ENCODE results near the gene ASIC2. TPM values are rescaled to one million over a fixed set of nuclear protein-coding genes. Genes with fewer than 3 reads are reported as not detected.

Gene ASIC2
- total RNA-seq, 2 experiments from 2014 or later: not detected

DNA sequence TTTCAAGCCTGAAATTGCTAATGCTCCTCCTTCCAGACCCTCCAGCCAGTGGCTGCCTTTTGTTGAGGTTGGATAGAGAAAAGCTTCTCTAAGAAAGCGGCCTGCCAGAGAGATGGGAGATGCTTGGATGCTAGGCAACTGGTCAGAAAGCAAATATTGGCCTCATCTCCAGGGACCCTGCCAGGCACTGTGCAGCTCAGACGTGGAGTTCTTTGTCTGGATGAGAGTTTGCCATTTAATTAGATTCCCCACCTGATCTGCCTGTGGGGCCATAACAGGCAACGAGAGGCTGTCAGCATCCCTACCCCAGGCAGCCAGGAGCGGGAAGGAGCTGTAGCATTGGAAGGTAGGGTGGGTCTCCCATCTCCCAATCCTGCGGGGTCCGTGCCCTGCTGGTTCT, 52.7 kb downstream of the ASIC2 start:
- Mint-ChIP-seq H3K27me3 (peaks cover 6% of the 10 kb centered on the region), H3K27ac (no peak overlapping the region), H3K36me3 (ENCODE audit: low read depth) (no peaks in the 10 kb centered on the region), H3K9me3 (no peaks in the 10 kb centered on the region), H3K4me1 (ENCODE audit: low read depth) (no peaks in the 10 kb centered on the region), H3K4me3 (no peak overlapping the region)
- ChIA-PET CTCF (no interaction called here), POLR2A (no interaction called here)
- intact Hi-C loops (cut with micrococcal nuclease): no loop called here
- ATAC-seq (no peak), DNase-seq (no peak)
- TF ChIP-seq, protein P1, sequence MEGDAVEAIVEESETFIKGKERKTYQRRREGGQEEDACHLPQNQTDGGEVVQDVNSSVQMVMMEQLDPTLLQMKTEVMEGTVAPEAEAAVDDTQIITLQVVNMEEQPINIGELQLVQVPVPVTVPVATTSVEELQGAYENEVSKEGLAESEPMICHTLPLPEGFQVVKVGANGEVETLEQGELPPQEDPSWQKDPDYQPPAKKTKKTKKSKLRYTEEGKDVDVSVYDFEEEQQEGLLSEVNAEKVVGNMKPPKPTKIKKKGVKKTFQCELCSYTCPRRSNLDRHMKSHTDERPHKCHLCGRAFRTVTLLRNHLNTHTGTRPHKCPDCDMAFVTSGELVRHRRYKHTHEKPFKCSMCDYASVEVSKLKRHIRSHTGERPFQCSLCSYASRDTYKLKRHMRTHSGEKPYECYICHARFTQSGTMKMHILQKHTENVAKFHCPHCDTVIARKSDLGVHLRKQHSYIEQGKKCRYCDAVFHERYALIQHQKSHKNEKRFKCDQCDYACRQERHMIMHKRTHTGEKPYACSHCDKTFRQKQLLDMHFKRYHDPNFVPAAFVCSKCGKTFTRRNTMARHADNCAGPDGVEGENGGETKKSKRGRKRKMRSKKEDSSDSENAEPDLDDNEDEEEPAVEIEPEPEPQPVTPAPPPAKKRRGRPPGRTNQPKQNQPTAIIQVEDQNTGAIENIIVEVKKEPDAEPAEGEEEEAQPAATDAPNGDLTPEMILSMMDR (IDR thresholded peaks at IDR 0.05): no peak

DNA sequence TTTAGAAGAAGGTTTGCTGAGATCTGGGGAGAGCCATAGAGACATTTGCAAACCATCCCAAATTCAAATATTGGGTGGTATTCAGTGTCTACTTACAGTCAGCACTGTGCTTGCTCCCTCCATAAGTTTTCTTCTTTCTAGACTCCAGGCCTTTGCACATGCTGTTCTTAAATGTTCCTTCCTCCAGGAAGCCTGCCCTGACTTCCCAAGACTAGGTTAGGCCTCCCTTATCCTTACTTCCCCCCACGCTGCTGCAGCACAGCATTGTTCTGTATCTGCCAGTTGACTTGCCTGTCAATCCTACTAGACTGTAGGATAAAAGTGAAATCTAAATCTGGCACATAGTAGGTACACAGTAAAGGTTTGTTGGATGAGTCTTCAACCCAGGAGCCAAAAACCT, 53.4 kb downstream of the ASIC2 start:
- POLR2A ChIA-PET: no interaction called here
- Mint-ChIP-seq H3K27ac (no peak overlapping the region), H3K36me3 (ENCODE audit: low read depth) (no peaks in the 10 kb centered on the region), H3K4me1 (ENCODE audit: low read depth) (no peaks in the 10 kb centered on the region), H3K4me3 (no peak overlapping the region), H3K9me3 (no peaks in the 10 kb centered on the region), H3K27me3 (peaks cover 5% of the 10 kb centered on the region)
- DNase-seq (no peak), ATAC-seq (no peak)
- CTCF ChIA-PET: no interaction called here
- intact Hi-C loops (cut with micrococcal nuclease): no loop called here
- TF ChIP-seq, protein P1 (IDR thresholded peaks at IDR 0.05): no peak

DNA sequence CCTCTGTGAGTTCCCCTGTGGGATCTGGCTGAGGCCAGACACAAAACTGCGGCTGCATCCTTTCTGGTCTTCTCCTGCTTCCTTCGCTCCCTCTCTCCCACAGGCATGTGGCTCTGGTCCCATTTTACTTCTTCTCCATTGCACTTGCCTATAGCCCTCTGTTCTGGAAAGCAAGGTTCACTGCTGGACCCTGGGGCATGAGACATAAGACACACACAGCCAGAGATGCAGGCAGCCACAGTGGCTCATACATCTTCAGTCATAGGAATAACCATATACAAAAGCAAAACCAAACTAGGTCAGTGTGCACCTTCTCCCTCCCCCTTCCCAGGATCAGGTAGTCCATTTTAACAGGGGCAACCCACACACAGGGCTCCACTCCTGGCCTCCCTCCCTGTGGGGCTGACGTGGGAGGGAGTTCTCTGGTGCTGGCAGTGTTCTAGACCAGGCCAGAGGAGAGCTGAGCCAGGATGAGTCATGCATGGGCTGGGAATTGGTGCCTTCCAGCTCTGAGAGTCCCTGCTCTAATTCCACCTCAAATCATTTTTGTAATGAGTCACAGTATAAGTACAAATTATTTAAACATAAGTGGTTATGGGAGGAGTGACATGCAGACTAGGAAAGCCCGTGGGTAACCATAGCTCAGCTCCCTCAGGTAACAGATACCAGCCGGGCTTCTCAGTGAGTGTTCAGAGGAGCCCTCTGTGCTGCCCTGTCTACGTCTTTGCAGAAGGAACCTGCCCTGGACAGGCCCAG, 58.0 kb downstream of the ASIC2 start:
- H3K27me3 Mint-ChIP-seq: no peaks in the 10 kb centered on the region
- TF ChIP-seq, protein P1 (IDR thresholded peaks at IDR 0.05): no peak
- ChIA-PET CTCF (no interaction called here), POLR2A (no interaction called here)
- ATAC-seq (no peak), DNase-seq (peak; percentile 2)
- no peaks in the 10 kb centered on the region for H3K4me1 Mint-ChIP-seq (ENCODE audit: low read depth)
- no peaks in the 10 kb centered on the region for H3K36me3 Mint-ChIP-seq (ENCODE audit: low read depth)
- no peak overlapping the region for H3K27ac Mint-ChIP-seq
- intact Hi-C loops (cut with micrococcal nuclease): no loop called here
- H3K9me3 Mint-ChIP-seq: no peaks in the 10 kb centered on the region
- no peak overlapping the region for H3K4me3 Mint-ChIP-seq

DNA sequence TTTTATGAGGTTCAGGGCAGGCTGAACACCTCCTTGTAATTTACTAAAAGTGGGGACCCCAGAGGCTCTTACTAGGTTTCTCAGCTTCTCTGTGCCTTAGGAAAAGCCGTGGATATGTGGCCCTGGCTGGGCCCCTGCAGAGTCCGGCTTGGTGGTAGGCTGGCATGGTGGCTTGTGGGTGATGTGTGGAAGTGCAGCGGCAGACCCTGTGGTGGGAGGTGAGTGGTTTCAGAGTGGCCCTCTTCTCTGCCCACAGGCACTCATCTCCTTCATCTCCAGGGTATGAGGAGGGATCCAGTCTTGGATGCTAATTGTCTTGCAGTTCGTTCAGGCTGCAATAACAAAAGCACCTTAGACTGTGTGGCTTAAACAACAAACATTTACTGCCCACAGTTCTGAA, 58.9 kb downstream of the ASIC2 start:
- TF ChIP-seq, protein P1 (IDR thresholded peaks at IDR 0.05): no peak
- ChIA-PET CTCF (no interaction called here), POLR2A (no interaction called here)
- no peak overlapping the region for H3K27ac Mint-ChIP-seq
- no peaks in the 10 kb centered on the region for H3K4me1 Mint-ChIP-seq (ENCODE audit: low read depth)
- intact Hi-C loops (cut with micrococcal nuclease): no loop called here
- no peak overlapping the region for H3K4me3 Mint-ChIP-seq
- ATAC-seq (no peak), DNase-seq (no peak)
- H3K36me3 Mint-ChIP-seq (ENCODE audit: low read depth): no peaks in the 10 kb centered on the region
- H3K27me3 Mint-ChIP-seq: no peaks in the 10 kb centered on the region
- H3K9me3 Mint-ChIP-seq: no peaks in the 10 kb centered on the region

DNA sequence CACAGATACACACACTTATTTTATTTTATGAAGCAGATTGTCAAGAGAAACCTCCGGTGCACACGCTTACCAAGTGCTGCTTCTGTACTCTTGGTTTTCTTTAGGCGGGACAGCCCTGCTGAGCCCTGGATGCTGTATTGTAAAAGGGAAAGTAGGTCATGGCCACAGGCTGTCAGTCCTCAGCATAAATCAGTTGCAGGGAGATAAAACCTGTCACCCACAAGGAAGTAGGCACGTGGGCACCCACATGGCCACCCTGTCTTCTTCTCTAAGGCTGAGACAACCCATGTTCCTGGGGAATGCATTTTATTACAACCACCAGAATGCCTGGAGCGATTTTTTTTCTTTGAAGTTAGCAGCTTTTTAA, 59.3 kb downstream of the ASIC2 start:
- no peaks in the 10 kb centered on the region for H3K4me1 Mint-ChIP-seq (ENCODE audit: low read depth)
- ChIA-PET POLR2A (no interaction called here), CTCF (no interaction called here)
- no peak overlapping the region for H3K27ac Mint-ChIP-seq
- ATAC-seq (no peak), DNase-seq (peak; percentile 5)
- no peaks in the 10 kb centered on the region for H3K9me3 Mint-ChIP-seq
- no peaks in the 10 kb centered on the region for H3K36me3 Mint-ChIP-seq (ENCODE audit: low read depth)
- intact Hi-C loops (cut with micrococcal nuclease): no loop called here
- TF ChIP-seq, protein P1 (IDR thresholded peaks at IDR 0.05): no peak
- no peaks in the 10 kb centered on the region for H3K27me3 Mint-ChIP-seq
- no peak overlapping the region for H3K4me3 Mint-ChIP-seq

All from activated CD8-positive, alpha-beta T cell treated with anti-CD3 and anti-CD28 coated beads for 36 hours (primary cell).